Ascending aorta (tissue), 2 donors: Measurements from ENCODE around the gene NBPF4. TPM values are rescaled to one million over a fixed set of nuclear protein-coding genes. Genes with fewer than 3 reads are reported as not detected.
"Not testable (repeated sequence)": the region's sequence is repeated elsewhere in the genome, so short reads cannot be mapped to it uniquely, and the experiment has no call there.

ENCODE experiments used
- DNase-seq, 2 donors: peaks; one replicate each; pipeline ENCODE4 v3.0.0-alpha.2; 2019; ENCODE audit warnings: low spot score in 2 of 2
- H3K27ac ChIP-seq, 2 donors: fragments of 200-600 bp; sonication (generic); one replicate each; pipeline ENCODE4 v1.5.1; 2016 to 2017; ENCODE audit warnings: mild to moderate bottlenecking in 1 of 2
- H3K27me3 ChIP-seq: fragments of 200-600 bp; sonication (generic); one replicate; pipeline ENCODE4 v1.5.1; 2017
- H3K36me3 ChIP-seq, 2 donors: fragments of 200-600 bp; sonication (generic); one replicate each; pipeline ENCODE4 v1.5.1; 2016
- H3K4me1 ChIP-seq, 2 donors: fragments of 200-600 bp; sonication (generic); one replicate each; pipeline ENCODE4 v1.5.1; 2016 to 2017; ENCODE audit warnings: mild to moderate bottlenecking in 1 of 2
- H3K4me3 ChIP-seq, 2 donors: fragments of 200-600 bp; sonication (generic); one replicate each; pipeline ENCODE4 v1.5.1; 2016 to 2017; ENCODE audit warnings: mild to moderate bottlenecking in 1 of 2
- H3K9me3 ChIP-seq, 2 donors: fragments of 200-600 bp; sonication (generic); one replicate each; pipeline ENCODE4 v1.5.1; 2016
- intact Hi-C: fragments of 100-400 bp; cut with DNase I; formaldehyde crosslinking; loops from one replicate; pipeline ENCODE4 v1.15.1; 2023
- total RNA-seq: library from RNA; depleted of rRNA; stranded (reverse); fragments of >200 nt; gene quantifications from one replicate; pipeline ENCODE4 v1.1.0, GENCODE V29; 2016
- TF ChIP-seq, protein P1 (sequence below), 3 experiments: fragments of 200-600 bp in 2 of 3; fragments of 450-650 bp in 1 of 3; sonication (generic) in 2 of 3; IDR thresholded peaks; one replicate each; pipeline ENCODE4 v1.5.1; 2016 to 2019; ENCODE audit warnings: antibody characterized with exemption in 3 of 3, mild to moderate bottlenecking in 1 of 3, moderate library complexity in 1 of 3

Gene NBPF4
- total RNA-seq, 1 donor from 2014 or later, result not detected

DNA sequence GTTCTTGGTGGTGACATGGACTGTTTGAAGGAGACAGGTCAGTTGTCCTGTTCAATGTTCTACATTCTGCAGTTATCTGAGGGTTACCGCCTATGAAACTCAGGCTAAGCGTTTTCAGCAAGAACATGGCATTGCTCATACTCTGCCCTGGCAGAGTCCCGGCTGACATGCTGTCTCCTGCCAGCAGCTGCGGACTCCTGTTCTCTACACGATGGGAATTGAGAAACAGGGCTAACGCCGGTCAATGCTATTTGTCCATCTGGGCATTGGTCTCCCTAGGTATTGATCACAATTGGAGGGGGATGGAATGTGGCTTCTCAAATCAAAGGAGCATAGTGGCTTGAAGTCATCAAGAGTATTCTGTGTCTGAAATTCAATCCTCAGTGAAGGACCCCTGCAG, 20.6 kb downstream of the NBPF4 start:
- intact Hi-C loops, H3K4me1 ChIP-seq, H3K27ac ChIP-seq, DNase-seq, H3K36me3 ChIP-seq, H3K9me3 ChIP-seq, H3K4me3 ChIP-seq, H3K27me3 ChIP-seq: not testable (repeated sequence)

DNA sequence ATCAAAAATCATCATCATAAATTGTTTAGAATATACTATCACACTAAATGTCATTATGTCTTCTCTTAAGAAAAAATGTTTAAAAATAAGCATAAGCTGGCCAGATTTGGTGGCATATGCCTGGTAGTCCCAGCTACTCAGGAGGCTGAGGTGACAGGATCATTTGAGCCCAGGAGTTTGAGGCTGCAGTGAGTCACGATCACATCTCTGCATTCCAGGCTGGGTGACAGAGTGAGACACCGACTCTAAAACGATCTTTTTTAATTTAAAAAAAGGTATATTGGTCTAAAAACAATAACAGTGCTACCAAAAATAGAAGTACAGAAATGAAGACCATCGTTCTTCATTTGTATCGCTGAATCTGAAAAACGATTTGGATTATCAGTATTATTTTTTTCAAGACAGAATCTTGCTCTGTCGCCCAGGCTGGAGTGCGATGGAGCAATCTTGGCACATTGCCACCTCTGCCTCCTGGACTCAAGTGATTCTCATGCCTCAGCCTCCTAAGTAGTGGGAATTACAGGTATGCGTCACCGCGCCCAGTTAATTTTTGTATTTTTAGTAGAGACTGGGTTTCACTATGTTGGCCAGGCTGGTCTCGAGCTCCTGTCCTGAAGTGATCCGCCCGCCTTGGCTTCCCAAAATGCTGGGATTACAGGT, 26.2 kb downstream of the NBPF4 start:
- H3K27ac ChIP-seq, H3K4me3 ChIP-seq, H3K9me3 ChIP-seq, H3K27me3 ChIP-seq, intact Hi-C loops, H3K4me1 ChIP-seq, H3K36me3 ChIP-seq, DNase-seq: not testable (repeated sequence)

DNA sequence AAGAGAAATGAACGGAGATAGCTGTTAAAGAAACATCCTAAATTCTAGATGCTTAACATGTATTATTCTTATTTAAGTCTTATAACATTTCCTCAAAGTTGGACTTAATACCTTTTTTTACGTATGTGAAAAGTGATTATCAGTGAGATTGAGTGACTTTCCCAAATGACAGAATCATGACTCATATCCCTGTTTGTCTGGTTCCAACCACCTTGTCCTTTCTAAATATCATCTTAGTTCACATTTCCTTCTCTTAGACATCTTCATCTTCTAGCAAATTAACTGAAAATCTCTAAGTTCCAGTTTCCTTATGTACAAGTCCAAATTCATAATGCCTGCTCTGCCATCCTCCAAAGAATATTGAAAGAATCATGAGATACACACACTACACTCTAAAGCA, 26.9 kb downstream of the NBPF4 start:
- H3K4me1 ChIP-seq, H3K4me3 ChIP-seq, DNase-seq, H3K36me3 ChIP-seq, intact Hi-C loops, H3K27ac ChIP-seq, H3K9me3 ChIP-seq, H3K27me3 ChIP-seq: not testable (repeated sequence)

DNA sequence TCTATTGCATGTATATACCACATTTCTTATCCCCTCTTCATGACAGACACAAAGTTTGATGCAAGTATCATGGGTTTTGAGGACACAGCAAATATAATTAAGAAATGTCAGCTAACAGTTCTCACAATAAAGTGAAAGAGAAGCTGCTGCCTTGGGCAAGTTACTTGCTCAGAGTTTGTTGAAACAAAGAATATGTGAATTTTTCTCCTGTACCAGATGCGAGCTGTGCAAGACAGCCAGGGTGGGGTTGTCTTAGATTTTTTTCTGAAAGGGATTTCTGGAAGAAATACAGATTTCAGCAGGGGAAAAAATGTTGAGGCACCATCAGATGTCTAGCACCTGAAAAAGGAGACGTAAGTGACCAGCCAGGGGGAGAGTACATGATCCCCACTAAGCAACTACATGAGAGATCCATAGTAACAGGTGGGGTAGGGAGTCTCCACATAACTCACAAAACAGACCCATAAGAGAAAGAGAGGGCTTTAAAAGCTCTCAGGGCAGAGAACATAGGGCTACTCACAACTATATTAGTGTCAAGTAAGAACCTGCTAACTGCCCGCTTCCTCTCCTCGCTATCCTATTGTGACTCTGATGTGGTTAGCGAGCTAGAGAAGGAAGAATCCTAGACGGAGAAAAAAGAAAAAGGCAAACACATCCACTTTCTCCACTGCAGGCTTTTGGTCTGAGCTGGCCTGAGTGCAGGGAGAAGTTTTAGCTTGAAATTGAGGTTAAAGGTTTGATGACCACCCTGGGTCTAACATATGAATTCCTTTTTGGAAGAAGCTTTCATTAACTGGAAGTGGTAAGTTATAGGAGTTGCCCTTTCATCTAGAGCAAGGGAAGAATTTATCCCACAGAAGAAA, 27.6 kb downstream of the NBPF4 start:
- DNase-seq, H3K4me3 ChIP-seq, H3K27ac ChIP-seq, H3K9me3 ChIP-seq, intact Hi-C loops, H3K36me3 ChIP-seq, H3K4me1 ChIP-seq, H3K27me3 ChIP-seq: not testable (repeated sequence)

DNA sequence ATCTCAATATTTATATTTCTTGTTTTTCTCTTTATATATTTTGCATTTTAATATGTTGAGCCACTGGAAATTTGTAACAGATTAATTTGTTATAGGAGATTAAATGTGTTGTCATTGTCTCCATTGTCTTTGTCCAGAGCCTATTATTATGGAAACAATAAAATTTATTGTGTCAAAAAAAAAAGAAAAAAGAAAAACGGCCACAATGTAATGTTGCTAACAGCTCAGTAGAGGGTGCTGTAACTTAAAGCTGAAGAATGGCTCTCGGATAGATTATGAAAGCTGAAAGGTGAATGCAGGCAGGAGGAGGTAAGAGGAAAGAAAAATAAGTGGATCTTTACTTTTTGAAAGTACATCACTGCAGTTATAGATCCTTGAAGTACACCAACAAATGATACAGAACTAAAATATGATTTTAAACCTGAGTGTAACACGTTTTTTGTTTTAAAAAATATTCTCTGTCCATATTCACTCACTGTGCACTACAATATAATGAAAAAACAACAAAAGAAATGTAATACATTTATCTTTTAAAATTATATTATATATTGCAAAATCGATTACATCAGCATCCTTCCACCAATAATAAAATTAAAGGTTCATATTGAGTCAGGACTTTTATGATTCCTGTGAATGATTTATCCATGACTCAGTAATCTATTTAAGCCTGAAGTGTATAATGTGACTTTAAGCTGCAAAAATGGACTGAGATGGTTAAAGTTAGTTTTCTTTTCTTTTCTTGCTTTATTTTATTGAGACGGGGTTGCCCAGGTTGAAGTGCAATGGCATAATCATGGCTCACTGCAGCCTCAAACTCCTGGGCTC, 29.0 kb downstream of the NBPF4 start:
- DNase-seq, H3K4me3 ChIP-seq, H3K36me3 ChIP-seq, H3K27ac ChIP-seq, H3K9me3 ChIP-seq, H3K4me1 ChIP-seq, H3K27me3 ChIP-seq, intact Hi-C loops: not testable (repeated sequence)
- TF ChIP-seq, protein P1, sequence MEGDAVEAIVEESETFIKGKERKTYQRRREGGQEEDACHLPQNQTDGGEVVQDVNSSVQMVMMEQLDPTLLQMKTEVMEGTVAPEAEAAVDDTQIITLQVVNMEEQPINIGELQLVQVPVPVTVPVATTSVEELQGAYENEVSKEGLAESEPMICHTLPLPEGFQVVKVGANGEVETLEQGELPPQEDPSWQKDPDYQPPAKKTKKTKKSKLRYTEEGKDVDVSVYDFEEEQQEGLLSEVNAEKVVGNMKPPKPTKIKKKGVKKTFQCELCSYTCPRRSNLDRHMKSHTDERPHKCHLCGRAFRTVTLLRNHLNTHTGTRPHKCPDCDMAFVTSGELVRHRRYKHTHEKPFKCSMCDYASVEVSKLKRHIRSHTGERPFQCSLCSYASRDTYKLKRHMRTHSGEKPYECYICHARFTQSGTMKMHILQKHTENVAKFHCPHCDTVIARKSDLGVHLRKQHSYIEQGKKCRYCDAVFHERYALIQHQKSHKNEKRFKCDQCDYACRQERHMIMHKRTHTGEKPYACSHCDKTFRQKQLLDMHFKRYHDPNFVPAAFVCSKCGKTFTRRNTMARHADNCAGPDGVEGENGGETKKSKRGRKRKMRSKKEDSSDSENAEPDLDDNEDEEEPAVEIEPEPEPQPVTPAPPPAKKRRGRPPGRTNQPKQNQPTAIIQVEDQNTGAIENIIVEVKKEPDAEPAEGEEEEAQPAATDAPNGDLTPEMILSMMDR (IDR thresholded peaks at IDR 0.05), result peak in 2 of 3 experiments; percentile 51 to 57

DNA sequence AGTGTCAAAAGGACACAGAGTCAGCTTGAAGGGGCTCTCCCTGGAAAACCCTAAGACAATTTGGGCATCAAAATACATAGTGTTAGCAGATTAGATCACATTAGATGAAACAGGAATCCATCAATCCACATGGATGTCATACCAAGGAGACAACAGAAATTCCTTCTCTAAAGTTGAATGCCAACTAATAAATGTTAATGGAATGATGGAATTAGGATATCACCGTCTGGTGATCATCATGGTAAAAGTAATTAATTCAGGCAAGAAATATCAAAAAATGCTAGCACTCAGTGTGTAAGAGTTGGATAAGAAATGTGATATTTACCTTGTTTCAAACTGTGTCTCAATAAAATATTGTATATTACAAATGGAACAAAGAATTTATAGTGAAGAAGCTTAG, 32.9 kb downstream of the NBPF4 start:
- Histone ChIP-seq H3K36me3 (no peaks in the 10 kb centered on the region), H3K4me3 (no peak overlapping the region), H3K27ac (no peak overlapping the region), H3K27me3 (no peaks in the 10 kb centered on the region), H3K4me1 (no peaks in the 10 kb centered on the region), H3K9me3 (no peaks in the 10 kb centered on the region)
- TF ChIP-seq, protein P1 (IDR thresholded peaks at IDR 0.05), result no peak
- DNase-seq, result no peak
- intact Hi-C loops, result no loop called here

DNA sequence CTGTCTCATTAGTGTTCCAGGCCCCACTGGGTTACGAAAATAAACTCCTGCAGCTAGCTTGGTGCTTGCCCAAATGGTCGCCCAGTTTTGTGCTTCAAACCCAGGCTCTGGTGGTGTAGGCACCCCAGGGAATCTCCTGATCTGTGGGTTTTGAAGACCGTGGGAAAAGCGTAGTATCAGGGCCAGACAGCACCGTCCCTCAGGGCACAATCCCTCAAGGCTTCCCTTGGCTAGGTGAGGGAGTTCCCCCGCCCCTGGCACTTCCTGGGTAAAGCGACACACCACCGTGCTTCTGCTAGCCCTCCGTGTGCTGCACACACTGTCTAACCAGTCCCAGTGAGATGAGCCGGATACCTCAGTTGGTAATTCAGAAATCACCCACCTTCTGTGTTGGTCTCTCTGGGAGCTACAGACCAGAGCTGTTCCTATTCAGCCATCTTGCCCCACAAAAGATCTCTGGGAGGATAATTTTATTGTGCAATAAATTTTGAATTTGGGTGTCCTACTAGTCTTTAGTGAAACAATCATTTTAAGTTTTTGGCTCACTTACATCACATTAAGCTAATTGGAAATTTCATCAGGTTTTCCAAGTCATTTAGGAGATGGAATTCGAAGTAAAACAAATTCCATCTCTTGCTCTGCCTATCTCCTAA, 34.3 kb downstream of the NBPF4 start:
- Histone ChIP-seq H3K36me3 (no peaks in the 10 kb centered on the region), H3K4me3 (no peak overlapping the region), H3K4me1 (no peaks in the 10 kb centered on the region), H3K27me3 (no peaks in the 10 kb centered on the region), H3K9me3 (no peaks in the 10 kb centered on the region), H3K27ac (no peak overlapping the region)
- no peak for DNase-seq
- intact Hi-C loops, result no loop called here
- TF ChIP-seq, protein P1 (IDR thresholded peaks at IDR 0.05), result no peak
